Measurements from ENCODE around the gene B3GNT4. TPM values are rescaled to one million over a fixed set of nuclear protein-coding genes. Genes with fewer than 3 reads are reported as not detected.
A peak's percentile ranks its signal among the peaks of the same experiment; 100 is the strongest.

The B3GNT4 gene
- total and polyA plus RNA-seq, 2 of the 13 experiments (the other 11 are each of a cell fraction or from before 2014, with no cell fraction given) = 0.04 to 0.21 TPM

- TF ChIP-seq ZNF691 (CRISPR knock-in tag; IDR thresholded peaks at IDR 0.05; ENCODE audit: borderline replicate concordance, low read depth) (peak; percentile 98), TSC22D2 (CRISPR knock-in tag; IDR thresholded peaks at IDR 0.05; ENCODE audit: borderline replicate concordance) (0 out of 2 replicates have a peak, but pooled peaks have one; percentile 67), TBX2 (CRISPR knock-in tag; IDR thresholded peaks at IDR 0.05; ENCODE audit: borderline replicate concordance) (peak; percentile 24; the same call in 1 of the 2 replicates), GLMP (CRISPR knock-in tag; IDR thresholded peaks at IDR 0.05; ENCODE audit: borderline replicate concordance) (no peak), ZNF253 (CRISPR knock-in tag; IDR thresholded peaks at IDR 0.05; ENCODE audit: borderline replicate concordance) (peak; percentile 92), RAD21 (CRISPR knock-in tag; IDR thresholded peaks at IDR 0.05) (peak; percentile 54), ZNF772 (CRISPR knock-in tag; IDR thresholded peaks at IDR 0.05) (no peak; the same call in 1 of the 2 replicates), ZNF564 (CRISPR knock-in tag; IDR thresholded peaks at IDR 0.05) (peak; percentile 60; the same call in 1 of the 2 replicates), ZNF230 (CRISPR knock-in tag; IDR thresholded peaks at IDR 0.05) (peak; percentile 60; the same call in 1 of the 2 replicates), MYC (CRISPR knock-in tag; IDR thresholded peaks at IDR 0.05; ENCODE audit: borderline replicate concordance) (peak; percentile 84), ZNF770 (CRISPR knock-in tag; IDR thresholded peaks at IDR 0.05) (no peak), ZNF138 (CRISPR knock-in tag; IDR thresholded peaks at IDR 0.05; ENCODE audit: low read depth) (peak; percentile 94; the same call in 1 of the 2 replicates), ZSCAN21 (CRISPR knock-in tag; IDR thresholded peaks at IDR 0.05; ENCODE audit: borderline replicate concordance) (peak; percentile 90; the same call in 1 of the 2 replicates), ZNF256 (CRISPR knock-in tag; conservative IDR thresholded peaks at IDR 0.05) (peak; percentile 96), ZNF251 (CRISPR knock-in tag; IDR thresholded peaks at IDR 0.05) (0 out of 2 replicates have a peak, but pooled peaks have one; percentile 62), ZNF839 (CRISPR knock-in tag; IDR thresholded peaks at IDR 0.05; ENCODE audit: borderline replicate concordance) (0 out of 2 replicates have a peak, but pooled peaks have one; percentile 68), ZNF704 (CRISPR knock-in tag; IDR thresholded peaks at IDR 0.05; ENCODE audit: borderline replicate concordance) (peak; percentile 73; the same call in 1 of the 2 replicates), ZNF225 (CRISPR knock-in tag; IDR thresholded peaks at IDR 0.05) (peak; percentile 66; the same call in 1 of the 2 replicates), IRF9 (CRISPR knock-in tag; IDR thresholded peaks at IDR 0.05; ENCODE audit: borderline replicate concordance) (peak; percentile 69; the same call in 1 of the 2 replicates)
These were observed 23.0 kb downstream of the B3GNT4 start (continued) for GRCh38 chr12:122226366-122227125.

Measured in HepG2 (cell line).